K562 (cell line): ENCODE results near the gene AGFG2. TPM values are rescaled to one million over a fixed set of nuclear protein-coding genes. Genes with fewer than 3 reads are reported as not detected.

Source experiments
- CREBBP ChIP-seq: IDR thresholded peaks from one replicate; pipeline ENCODE4 v1.6.1; 2012; ENCODE audit warnings: low read depth, mild to moderate bottlenecking, control low read depth, inconsistent platforms, low read length
- E2F6 ChIP-seq, 2 experiments: IDR thresholded peaks; 2 replicates each; pipeline ENCODE4 v1.6.1; 2011; ENCODE audit warnings: borderline replicate concordance in 1 of 2, control low read depth in 1 of 2, low read depth in 1 of 2, low read length in 1 of 2, mild to moderate bottlenecking in 1 of 2, mixed read lengths in 1 of 2, moderate library complexity in 1 of 2; ENCODE audit not compliant: insufficient read depth in 1 of 2, insufficient read length in 1 of 2, poor library complexity in 1 of 2, severe bottlenecking in 1 of 2; ENCODE audit errors: extremely low read depth in 1 of 2
- ERF ChIP-seq: fragments of 450-650 bp; formaldehyde crosslinking; IDR thresholded peaks from 2 replicates; pipeline ENCODE4 v1.4.0; 2020; ENCODE audit warnings: mild to moderate bottlenecking, mixed read lengths
- HMBOX1 ChIP-seq: sonication (generic); IDR thresholded peaks from 2 replicates; pipeline ENCODE4 v1.6.1; 2016
- MAZ ChIP-seq, 2 experiments: fragments of 450-650 bp in 1 of 2; sonication (generic) in 1 of 2; formaldehyde crosslinking; IDR thresholded peaks in 1 of 2; conservative IDR thresholded peaks in 1 of 2; 2 replicates each; pipeline versions ENCODE4 v1.4.0 to v1.5.0; 2020; ENCODE audit warnings: mild to moderate bottlenecking in 1 of 2, missing genetic modification reagents in 1 of 2
- PHB ChIP-seq: fragments of 250-450 bp; sonication (Bioruptor Pico); IDR thresholded peaks from 2 replicates; pipeline ENCODE4 v1.5.0; 2021
- PURB ChIP-seq: sonication (generic); formaldehyde crosslinking; IDR thresholded peaks from 2 replicates; pipeline ENCODE4 v1.9.0; 2021; ENCODE audit warnings: low read depth, mild to moderate bottlenecking, missing genetic modification reagents
- RAD21 ChIP-seq, 2 experiments: fragments of 250-450 bp in 1 of 2; fragments of 450-650 bp in 1 of 2; sonication (Bioruptor Pico) in 1 of 2; formaldehyde crosslinking in 1 of 2; IDR thresholded peaks in 1 of 2; conservative IDR thresholded peaks in 1 of 2; 2 replicates each; pipeline versions ENCODE4 v1.4.0 to v1.8.0; 2020 to 2022; ENCODE audit warnings: mild to moderate bottlenecking in 2 of 2, moderate library complexity in 1 of 2
- RBBP5 ChIP-seq: fragments of 200-600 bp; sonication (generic); IDR thresholded peaks from 2 replicates; pipeline ENCODE4 v1.6.1; 2012; ENCODE audit warnings: borderline replicate concordance, mild to moderate bottlenecking, low read length, control low read depth, inconsistent platforms; ENCODE audit not compliant: insufficient read depth, poor library complexity, severe bottlenecking
- SP2 ChIP-seq: IDR thresholded peaks from 2 replicates; pipeline ENCODE4 v1.6.1; 2011; ENCODE audit warnings: mild to moderate bottlenecking, low read depth, low read length, moderate library complexity; ENCODE audit not compliant: poor library complexity, severe bottlenecking; ENCODE audit errors: extremely low read depth
- TEAD1 ChIP-seq, 2 experiments: fragments of 450-650 bp in 1 of 2; sonication (generic) in 1 of 2; formaldehyde crosslinking; IDR thresholded peaks; 2 replicates each; pipeline versions ENCODE4 v1.4.0 to v1.8.0; 2020 to 2022; ENCODE audit warnings: mild to moderate bottlenecking in 2 of 2, missing genetic modification reagents in 1 of 2
- TGIF2 ChIP-seq: sonication (generic); formaldehyde crosslinking; IDR thresholded peaks from 2 replicates; pipeline ENCODE4 v1.8.1; 2022; ENCODE audit warnings: mild to moderate bottlenecking, missing genetic modification reagents, moderate library complexity
- THRAP3 ChIP-seq: fragments of 450-650 bp; IDR thresholded peaks from 2 replicates; pipeline ENCODE4 v1.6.1; 2016; ENCODE audit warnings: mild to moderate bottlenecking, inconsistent platforms, borderline replicate concordance
- TRIM25 ChIP-seq: fragments of 450-650 bp; IDR thresholded peaks from 2 replicates; pipeline ENCODE4 v1.7.0; 2016; ENCODE audit warnings: borderline replicate concordance
- U2AF2 ChIP-seq: fragments of 200-400 bp; formaldehyde crosslinking; optimal IDR thresholded peaks from 2 replicates; pipeline ENCODE3; 2017; ENCODE audit warnings: low read depth, mild to moderate bottlenecking, low read length
- ZBTB2 ChIP-seq: fragments of 450-650 bp; IDR thresholded peaks from 2 replicates; pipeline ENCODE4 v1.6.1; 2016; ENCODE audit warnings: antibody characterized with exemption
- ZFX ChIP-seq: sonication (generic); formaldehyde crosslinking; IDR thresholded peaks from 2 replicates; pipeline ENCODE4 v1.8.0; 2022; ENCODE audit warnings: mild to moderate bottlenecking, missing genetic modification reagents, moderate library complexity
- ZNF143 ChIP-seq: sonication (generic); formaldehyde crosslinking; IDR thresholded peaks from 2 replicates; pipeline ENCODE4 v1.9.0; 2022; ENCODE audit warnings: mild to moderate bottlenecking, missing genetic modification reagents
- ZNF507 ChIP-seq: conservative IDR thresholded peaks from 2 replicates; pipeline ENCODE4 v1.6.1; 2017; ENCODE audit warnings: missing genetic modification characterization, missing compliant biosample characterization
- ZNF655 ChIP-seq: fragments of 250-450 bp; sonication (Bioruptor Pico); IDR thresholded peaks from 2 replicates; pipeline ENCODE4 v1.5.0; 2021
- polyA plus RNA-seq, 8 experiments: library from polyadenylated mRNA; depleted of rRNA in 4 of 8; stranded (reverse) in 5 of 8; unstranded in 3 of 8; fragments of >200 nt; fragmentation: Nextera tagmentation in 2 of 8; fragmentation: Illumina TruSeq in 1 of 8; extraction: Ambion mirVana in 2 of 8; extraction: Trizol in 1 of 8; gene quantifications; 2 replicates each; pipeline versions ENCODE4 v1.2.1 to v1.2.3, GENCODE V29; 2011 to 2014; ENCODE audit warnings: inconsistent platforms in 1 of 8, missing spikeins in 1 of 8
- total RNA-seq, 7 experiments: library from RNA; depleted of rRNA in 6 of 7; stranded (reverse); fragments of >200 nt in 6 of 7; fragmentation: Illumina TruSeq in 2 of 7; extraction: Trizol in 2 of 7; gene quantifications; 2 replicates each; pipeline versions ENCODE4 v1.2.1 to v1.2.3, GENCODE V29; 2011 to 2021; ENCODE audit warnings: low replicate concordance in 1 of 7

The AGFG2 gene
- total and polyA plus RNA-seq, 9 of the 15 experiments (the other 6 are each of a cell fraction or from before 2014, with no cell fraction given): 0.31 to 23.1 (median 6.5) TPM

GRCh38 chr7:100612730-100613390 is 73.9 kb downstream of the AGFG2 start (continued):
- TF ChIP-seq E2F6 (IDR thresholded peaks at IDR 0.05; ENCODE audit: borderline replicate concordance in 1 of 2, extremely low read depth in 1 of 2, insufficient read depth in 1 of 2, insufficient read length in 1 of 2, low read depth in 1 of 2, low read length in 1 of 2, poor library complexity in 1 of 2, severe bottlenecking in 1 of 2): no peak
- peak; percentile 4; the same call in 1 of the 2 replicates for TF ChIP-seq ZFX
- TF ChIP-seq HMBOX1: no peak
- no peak for TF ChIP-seq SP2
- TF ChIP-seq TRIM25: no peak
- TF ChIP-seq PURB (CRISPR knock-in tag): no peak
- TF ChIP-seq ZNF143 (CRISPR knock-in tag): no peak
- peak; percentile 42 to 50 for TF ChIP-seq RAD21 (CRISPR knock-in tag; conservative IDR thresholded peaks at IDR 0.05 in 1 of 2, IDR thresholded peaks at IDR 0.05 in 1 of 2)
- TF ChIP-seq MAZ (CRISPR knock-in tag; conservative IDR thresholded peaks at IDR 0.05 in 1 of 2, IDR thresholded peaks at IDR 0.05 in 1 of 2): 0 out of 4 replicates have a peak, but pooled peaks of 1 of the 2 experiments have one; percentile 32
- no peak for TF ChIP-seq PHB (CRISPR knock-in tag)
- no peak for TF ChIP-seq TEAD1 (CRISPR knock-in tag; IDR thresholded peaks at IDR 0.05)
- TF ChIP-seq THRAP3: no peak
- peak; percentile 19 for TF ChIP-seq RBBP5
- TF ChIP-seq ZNF655 (CRISPR knock-in tag): no peak
- peak; percentile 31; the same call in 1 of the 2 replicates for TF ChIP-seq ZBTB2
- TF ChIP-seq ERF (CRISPR knock-in tag): no peak
- TF ChIP-seq ZNF507 (tag): no peak
- no peak for TF ChIP-seq CREBBP
- peak; percentile 70; the same call in 1 of the 2 replicates for TF ChIP-seq TGIF2 (CRISPR knock-in tag)
- no peak for TF ChIP-seq U2AF2
